GM12892 (cell line): ENCODE data around the gene LMX1B.

Source experiments
- POLR2A ChIP-seq: IDR thresholded peaks from 2 replicates; pipeline ENCODE4 v1.6.1; 2011; ENCODE audit warnings: low read depth, low read length, control low read depth
- POLR2AphosphoS5 ChIP-seq: IDR thresholded peaks from 2 replicates; pipeline ENCODE4 v1.6.1; 2011; ENCODE audit warnings: low read depth, low read length, control low read depth

GRCh38 chr9:126722252-126722921 is 108.7 kb downstream of the LMX1B start:
- TF ChIP-seq POLR2A (no peak; the same call in 1 of the 2 replicates), POLR2AphosphoS5 (no peak)
